Activated CD4-positive, alpha-beta T cell treated with anti-CD3 and anti-CD28 coated beads, Interleukin-2, amount 10 ng/mL, durations not matched to agents 24 days and 14 days (primary cell): ENCODE results near the gene FAM9B. TPM values are rescaled to one million over a fixed set of nuclear protein-coding genes. Genes with fewer than 3 reads are reported as not detected.
A peak's percentile ranks its signal among the peaks of the same experiment; 100 is the strongest.
"Not testable (repeated sequence)": the region's sequence is repeated elsewhere in the genome, so short reads cannot be mapped to it uniquely, and the experiment has no call there.

Source experiments
- DNase-seq: peaks from one replicate; pipeline ENCODE4 v3.0.0; 2022
- H3K27ac Mint-ChIP-seq: one replicate; pipeline ENCODE4 v1.8.0; 2022; ENCODE audit warnings: mild to moderate bottlenecking, mixed read lengths
- H3K27me3 Mint-ChIP-seq: one replicate; pipeline ENCODE4 v1.8.0; 2022; ENCODE audit warnings: mixed read lengths
- H3K36me3 Mint-ChIP-seq: one replicate; pipeline ENCODE4 v1.8.0; 2022; ENCODE audit warnings: low read depth, mild to moderate bottlenecking, mixed read lengths
- H3K4me1 Mint-ChIP-seq: one replicate; pipeline ENCODE4 v1.8.0; 2021; ENCODE audit warnings: mixed read lengths
- H3K4me3 Mint-ChIP-seq: one replicate; pipeline ENCODE4 v1.8.0; 2022; ENCODE audit warnings: mild to moderate bottlenecking, moderate library complexity, mixed read lengths
- H3K9me3 Mint-ChIP-seq: one replicate; pipeline ENCODE4 v1.8.0; 2021; ENCODE audit warnings: mixed read lengths
- intact Hi-C: fragments of 100-400 bp; cut with micrococcal nuclease; formaldehyde crosslinking; loops from one replicate; pipeline ENCODE4 v1.15.1; 2023
- total RNA-seq: library from RNA; stranded (reverse); gene quantifications from 2 replicates; pipeline ENCODE4 v1.2.3, GENCODE V29; 2022

Gene FAM9B
- total RNA-seq, 1 donor from 2014 or later, result not detected

- Mint-ChIP-seq H3K36me3 (no peaks in the 10 kb centered on the region), H3K27me3 (no peaks in the 10 kb centered on the region), H3K4me3 (no peak overlapping the region), H3K27ac (no peak overlapping the region), H3K4me1 (peaks cover 2% of the 10 kb centered on the region), H3K9me3 (no peaks in the 10 kb centered on the region)
- DNase-seq, result no peak
- intact Hi-C loops, result no loop called here
Observed at GRCh38 chrX:9033179-9033578, 748 bp downstream of the FAM9B start.

- Mint-ChIP-seq H3K36me3 (no peaks in the 10 kb centered on the region), H3K4me3 (no peak overlapping the region), H3K9me3 (no peaks in the 10 kb centered on the region), H3K27me3 (no peaks in the 10 kb centered on the region), H3K27ac (no peak overlapping the region), H3K4me1 (no peaks in the 10 kb centered on the region)
- intact Hi-C loops, result no loop called here
- DNase-seq, result no peak
Observed at GRCh38 chrX:9023293-9023692, 10.6 kb downstream of the FAM9B start.

GRCh38 chrX:9019151-9019550 lies 14.8 kb downstream of the FAM9B start:
- H3K36me3 Mint-ChIP-seq, result no peaks in the 10 kb centered on the region
- no peaks in the 10 kb centered on the region for H3K9me3 Mint-ChIP-seq
- intact Hi-C loops, result no loop called here
- no peaks in the 10 kb centered on the region for H3K4me1 Mint-ChIP-seq
- H3K4me3 Mint-ChIP-seq, result no peak overlapping the region
- no peaks in the 10 kb centered on the region for H3K27me3 Mint-ChIP-seq
- H3K27ac Mint-ChIP-seq, result no peak overlapping the region
- DNase-seq, result no peak

GRCh38 chrX:9018332-9018731 lies 15.6 kb downstream of the FAM9B start:
- H3K4me3 Mint-ChIP-seq, H3K27me3 Mint-ChIP-seq, H3K9me3 Mint-ChIP-seq, DNase-seq, H3K4me1 Mint-ChIP-seq, H3K27ac Mint-ChIP-seq, H3K36me3 Mint-ChIP-seq, intact Hi-C loops: not testable (repeated sequence)

DNA sequence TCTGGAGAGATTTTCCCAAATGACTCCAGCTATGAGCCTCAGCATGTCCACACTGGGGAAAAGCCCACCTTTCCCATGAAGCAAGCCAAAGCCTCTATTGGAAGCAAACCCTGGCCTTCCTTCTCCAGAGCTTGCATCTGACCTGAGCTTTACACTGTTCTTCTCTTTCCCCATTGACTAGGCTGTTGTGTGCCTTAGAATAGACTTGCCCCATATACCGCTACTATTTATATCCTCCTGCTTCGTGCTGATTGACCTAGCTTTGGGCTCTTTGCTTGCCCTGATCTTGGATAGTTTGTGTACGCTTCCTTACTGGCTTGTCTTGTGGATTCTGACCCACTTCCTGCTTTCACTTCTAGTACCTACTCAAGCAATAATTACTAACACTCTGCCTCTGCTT lies 30.9 kb downstream of the FAM9B start:
- peaks cover 4% of the 10 kb centered on the region for H3K9me3 Mint-ChIP-seq
- H3K27me3 Mint-ChIP-seq, result peaks cover 3% of the 10 kb centered on the region
- no peaks in the 10 kb centered on the region for H3K36me3 Mint-ChIP-seq
- H3K4me1 Mint-ChIP-seq, result peaks cover 10% of the 10 kb centered on the region
- no peak overlapping the region for H3K27ac Mint-ChIP-seq
- intact Hi-C loops, result no loop called here
- no peak overlapping the region for H3K4me3 Mint-ChIP-seq
- DNase-seq, result no peak

DNA sequence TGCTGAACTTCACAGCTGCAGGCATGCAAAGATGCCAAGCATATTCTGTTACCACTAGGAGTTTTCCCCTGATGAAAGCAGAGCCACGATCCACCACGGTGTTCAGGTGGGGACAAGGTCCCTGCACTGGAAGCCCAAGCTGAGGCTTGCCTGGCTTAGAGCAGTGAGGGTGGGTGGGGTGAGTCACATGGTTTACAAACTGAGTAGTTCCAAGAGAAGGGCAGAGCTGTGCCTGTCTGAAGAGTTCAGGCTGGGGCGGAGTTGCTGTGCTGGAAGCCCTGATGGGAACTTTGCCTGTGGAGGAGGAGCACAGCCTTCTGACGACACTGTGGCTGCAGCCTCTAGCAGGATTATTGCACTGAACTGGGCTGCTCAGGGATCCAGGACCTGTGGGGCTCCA lies 45.5 kb downstream of the FAM9B start:
- intact Hi-C loops, result no loop called here
- DNase-seq, result no peak
- H3K27ac Mint-ChIP-seq, result no peak overlapping the region

DNA sequence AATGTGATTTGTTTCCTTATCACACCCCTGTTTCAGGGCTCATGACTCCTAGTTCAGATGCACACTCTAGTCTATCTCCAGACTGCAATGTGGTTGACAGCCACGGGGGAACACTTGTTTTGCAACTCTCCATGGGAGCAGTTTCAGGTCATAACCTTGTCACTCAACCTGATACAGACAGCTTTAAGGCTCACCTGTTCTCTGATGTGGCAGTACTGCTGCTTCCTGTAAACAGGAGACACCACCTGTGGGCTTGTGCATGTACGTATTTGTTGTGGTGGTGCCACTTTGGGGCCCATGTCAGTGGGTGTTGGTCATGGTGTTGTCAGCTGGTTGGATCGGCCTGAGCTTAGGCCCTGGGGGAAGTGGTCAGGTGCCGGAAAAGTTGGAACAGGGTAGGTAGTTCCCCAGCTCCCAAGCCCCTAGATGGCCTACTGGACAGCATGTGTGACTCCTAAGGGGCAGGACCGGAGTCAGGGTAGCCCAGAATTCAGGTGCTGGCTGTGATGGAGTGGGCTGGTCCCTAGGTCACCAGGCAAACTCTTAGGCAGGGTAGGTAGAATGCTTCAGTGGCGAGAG lies 46.2 kb downstream of the FAM9B start:
- H3K27ac Mint-ChIP-seq, result no peak overlapping the region
- H3K27me3 Mint-ChIP-seq, result peaks cover 2% of the 10 kb centered on the region
- intact Hi-C loops, result no loop called here
- H3K9me3 Mint-ChIP-seq, result no peaks in the 10 kb centered on the region
- peak; percentile 58 for DNase-seq
- no peak overlapping the region for H3K4me3 Mint-ChIP-seq
- H3K4me1 Mint-ChIP-seq, result peaks cover 5% of the 10 kb centered on the region
- no peaks in the 10 kb centered on the region for H3K36me3 Mint-ChIP-seq

More for the DNA sequence above, 45.5 kb downstream of the FAM9B start:
- peaks cover 5% of the 10 kb centered on the region for H3K4me1 Mint-ChIP-seq
- H3K27me3 Mint-ChIP-seq, result peaks cover 2% of the 10 kb centered on the region
- no peaks in the 10 kb centered on the region for H3K36me3 Mint-ChIP-seq
- no peaks in the 10 kb centered on the region for H3K9me3 Mint-ChIP-seq
- H3K4me3 Mint-ChIP-seq, result no peak overlapping the region

GRCh38 chrX:8984231-8984630 lies 49.7 kb downstream of the FAM9B start:
- intact Hi-C loops, result no loop called here
- DNase-seq, result no peak
- Mint-ChIP-seq H3K27me3 (peaks cover 2% of the 10 kb centered on the region), H3K9me3 (no peaks in the 10 kb centered on the region), H3K27ac (no peak overlapping the region), H3K36me3 (no peaks in the 10 kb centered on the region), H3K4me1 (peaks cover 11% of the 10 kb centered on the region), H3K4me3 (no peak overlapping the region)

DNA sequence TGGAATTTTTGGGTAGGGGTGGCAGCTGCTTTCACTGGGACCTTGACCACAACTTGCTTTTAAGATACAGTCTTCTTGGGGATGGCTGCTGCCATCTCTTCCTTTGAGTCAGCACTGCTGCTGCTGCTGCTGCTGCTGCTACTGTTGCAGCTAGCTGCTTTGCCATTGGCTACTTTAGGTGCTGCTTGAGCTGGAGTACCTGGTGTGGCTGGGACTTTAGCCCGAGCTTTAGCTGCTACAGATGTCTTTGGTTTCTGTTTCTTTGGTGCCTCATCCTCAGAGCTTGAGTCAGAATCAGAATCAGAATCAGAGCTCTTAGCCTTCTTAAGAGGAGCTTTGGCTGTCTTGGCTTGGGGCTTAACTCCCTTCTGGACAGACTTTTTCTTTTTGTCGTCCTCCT lies 52.2 kb downstream of the FAM9B start:
- intact Hi-C loops, result no loop called here
- H3K27ac Mint-ChIP-seq, result no peak overlapping the region
- H3K4me3 Mint-ChIP-seq, result no peak overlapping the region

GRCh38 chrX:8980756-8981155 lies 53.2 kb downstream of the FAM9B start:
- H3K4me1 Mint-ChIP-seq, result peaks cover 6% of the 10 kb centered on the region
- H3K36me3 Mint-ChIP-seq, result no peaks in the 10 kb centered on the region
- H3K4me3 Mint-ChIP-seq, result no peak overlapping the region
- peaks cover 2% of the 10 kb centered on the region for H3K27me3 Mint-ChIP-seq
- intact Hi-C loops, result no loop called here
- no peaks in the 10 kb centered on the region for H3K9me3 Mint-ChIP-seq
- H3K27ac Mint-ChIP-seq, result no peak overlapping the region
- DNase-seq, result no peak

More for the DNA sequence above, 52.2 kb downstream of the FAM9B start:
- H3K4me1 Mint-ChIP-seq, result peaks cover 6% of the 10 kb centered on the region
- no peaks in the 10 kb centered on the region for H3K9me3 Mint-ChIP-seq
- peak; percentile 69 for DNase-seq
- peaks cover 2% of the 10 kb centered on the region for H3K27me3 Mint-ChIP-seq
- no peaks in the 10 kb centered on the region for H3K36me3 Mint-ChIP-seq

Other genes starting within 250 kb of the FAM9B start
- gene FAM9A, start 232.7 kb downstream of the FAM9B start, total RNA-seq, result not detected in 2 replicates